HG02970 (cell line): ENCODE measurements around the gene ESX1.
"Not testable (repeated sequence)": the region's sequence is repeated elsewhere in the genome, so short reads cannot be mapped to it uniquely, and the experiment has no call there.

Experiments
- ATAC-seq: cut with Tn5 transposase; IDR thresholded peaks from one replicate; pipeline ENCODE4 v1.9.1; 2021; ENCODE audit warnings: mild to moderate bottlenecking, moderate library complexity, moderate number of reproducible peaks; ENCODE audit not compliant: unreplicated experiment, low FRiP score

The ESX1 gene

GRCh38 chrX:104254442-104255115 is at the start of gene ESX1:
TSS of gene ESX1 (minus strand) at chrX:104254933. CDS start at chrX:104254849, 84 bp downstream.
- ATAC-seq, result no peak

- ATAC-seq, result no peak
These were observed 40.9 kb upstream of the ESX1 start for GRCh38 chrX:104295636-104296035.

GRCh38 chrX:104288961-104289360 is 34.2 kb upstream of the ESX1 start:
- no peak for ATAC-seq

- ATAC-seq, result no peak
These were observed 33.5 kb upstream of the ESX1 start for GRCh38 chrX:104288269-104288668.

GRCh38 chrX:104285201-104285600 is 30.5 kb upstream of the ESX1 start:
- ATAC-seq, result no peak

GRCh38 chrX:104284507-104284906 is 29.8 kb upstream of the ESX1 start:
- ATAC-seq, result no peak

GRCh38 chrX:104282166-104282725 is 27.5 kb upstream of the ESX1 start:
- ATAC-seq, result no peak

- ATAC-seq, result no peak
These were observed 26.8 kb upstream of the ESX1 start for GRCh38 chrX:104281564-104281963.

- ATAC-seq, result no peak
These were observed 25.9 kb upstream of the ESX1 start for GRCh38 chrX:104280609-104281008.

- no peak for ATAC-seq
These were observed 16.3 kb upstream of the ESX1 start for GRCh38 chrX:104270916-104271512.

GRCh38 chrX:104270212-104270611 is 15.5 kb upstream of the ESX1 start:
- no peak for ATAC-seq

GRCh38 chrX:104255465-104255864 is 732 bp upstream of the ESX1 start:
- ATAC-seq, result no peak

- no peak for ATAC-seq
These were observed 929 bp downstream of the ESX1 start for GRCh38 chrX:104253567-104254441.

- no peak for ATAC-seq
These were observed 4.3 kb downstream of the ESX1 start for GRCh38 chrX:104250470-104250869.

- not testable (repeated sequence) for ATAC-seq
These were observed 24.7 kb downstream of the ESX1 start for GRCh38 chrX:104230060-104230459.

- ATAC-seq, result no peak
These were observed 43.5 kb downstream of the ESX1 start for GRCh38 chrX:104211187-104211586.

GRCh38 chrX:104205548-104205947 is 49.2 kb downstream of the ESX1 start:
- no peak for ATAC-seq
